OCI-LY7 (cell line): ENCODE measurements around the gene HMCN1. TPM values are rescaled to one million over a fixed set of nuclear protein-coding genes. Genes with fewer than 3 reads are reported as not detected.

Experiments
- BruUV-seq: library from RNA; stranded (reverse); fragments of 400-500 nt; replicated peaks from 2 replicates; lab custom pipeline; 2021; lab: Mats Ljungman, UMichigan
- CTCF ChIA-PET: fragments of 300-600 bp; sonication (Branson Sonifier 250); formaldehyde crosslinking; loops from one replicate; lab custom pipeline; 2022; ENCODE audit warnings: antibody characterized with exemption; ENCODE audit not compliant: unreplicated experiment; lab: Charles Lee
- POLR2A ChIA-PET: fragments of 300-600 bp; sonication (Branson Sonifier 250); formaldehyde crosslinking; loops from one replicate; lab custom pipeline; 2022; ENCODE audit warnings: antibody characterized with exemption; lab: Charles Lee
- DNase-seq: peaks from one replicate; pipeline ENCODE4 v3.0.0-alpha.2; 2015; ENCODE audit warnings: low spot score
- H2AFZ ChIP-seq: fragments of 200-600 bp; sonication (generic), shearing (Covaris generic); 2 replicates; pipeline ENCODE4 v1.6.1; 2014; ENCODE audit warnings: mild to moderate bottlenecking, antibody characterized with exemption, low read length, moderate library complexity
- H3K27ac ChIP-seq: fragments of 200-600 bp; sonication (generic); 2 replicates; pipeline ENCODE4 v1.5.1; 2014; ENCODE audit warnings: mixed run types, low read depth, mild to moderate bottlenecking, moderate library complexity, low read length, inconsistent platforms; ENCODE audit not compliant: poor library complexity, severe bottlenecking
- H3K36me3 ChIP-seq: fragments of 200-600 bp; sonication (generic); 2 replicates; pipeline ENCODE4 v1.6.1; 2014; ENCODE audit warnings: mild to moderate bottlenecking, antibody characterized with exemption, low read length, moderate library complexity, mixed read lengths; ENCODE audit not compliant: insufficient read depth
- H3K4me1 ChIP-seq: fragments of 200-600 bp; sonication (generic); 2 replicates; pipeline ENCODE4 v1.5.1; 2014; ENCODE audit warnings: mild to moderate bottlenecking, low read length; ENCODE audit not compliant: insufficient read depth, poor library complexity, severe bottlenecking
- H3K4me2 ChIP-seq: fragments of 200-600 bp; sonication (generic); 2 replicates; pipeline ENCODE4 v1.6.1; 2014; ENCODE audit warnings: mild to moderate bottlenecking, low read length
- H3K4me3 ChIP-seq: fragments of 200-600 bp; sonication (generic); 2 replicates; pipeline ENCODE4 v1.5.1; 2014; ENCODE audit warnings: mild to moderate bottlenecking, low read depth, low read length; ENCODE audit not compliant: poor library complexity, severe bottlenecking
- H3K79me2 ChIP-seq: fragments of 200-600 bp; sonication (generic); 2 replicates; pipeline ENCODE4 v1.6.1; 2016; ENCODE audit warnings: low read depth, mild to moderate bottlenecking, low read length, moderate library complexity, mixed read lengths; ENCODE audit not compliant: insufficient read depth
- H3K9me2 ChIP-seq: fragments of 200-600 bp; sonication (generic); 2 replicates; pipeline ENCODE4 v1.6.1; 2016; ENCODE audit warnings: mild to moderate bottlenecking, low read length, mixed read lengths; ENCODE audit not compliant: insufficient read depth
- H3K9me3 ChIP-seq: fragments of 200-600 bp; sonication (generic); 2 replicates; pipeline ENCODE4 v1.6.1; 2014; ENCODE audit warnings: mild to moderate bottlenecking, mixed run types, low read length, mixed read lengths
- H4K20me1 ChIP-seq: fragments of 200-600 bp; sonication (generic); 2 replicates; pipeline ENCODE4 v1.6.1; 2014; ENCODE audit warnings: mild to moderate bottlenecking, antibody characterized with exemption, low read length, moderate library complexity, mixed read lengths; ENCODE audit not compliant: insufficient read depth
- EZH2phosphoT487 ChIP-seq: fragments of 200-600 bp; sonication (generic); IDR thresholded peaks from 2 replicates; pipeline ENCODE4 v1.6.1; 2018; ENCODE audit warnings: low read depth, borderline replicate concordance, mild to moderate bottlenecking, mixed run types, antibody characterized with exemption, low read length, moderate library complexity, mixed read lengths
- intact Hi-C: fragments of 100-400 bp; cut with micrococcal nuclease; formaldehyde crosslinking; loops from one replicate; pipeline ENCODE4 v1.10.0; 2022; ENCODE audit not compliant: unreplicated experiment
- total RNA-seq, 2 experiments: library from RNA; depleted of rRNA in 1 of 2; stranded (reverse); fragments of >200 nt in 1 of 2; shearing (Covaris generic) in 1 of 2; gene quantifications; 2 replicates each; pipeline ENCODE4 v1.2.3, GENCODE V29; 2014 to 2022
- TF ChIP-seq, protein P1 (sequence below): fragments of 200-600 bp; sonication (generic); conservative IDR thresholded peaks from 2 replicates; pipeline ENCODE4 v1.5.1; 2014; ENCODE audit warnings: mild to moderate bottlenecking, antibody characterized with exemption, low read length, moderate library complexity, mixed read lengths

Gene HMCN1
- total RNA-seq, 2 experiments from 2014 or later = 0.02 TPM; not detected in 1

DNA sequence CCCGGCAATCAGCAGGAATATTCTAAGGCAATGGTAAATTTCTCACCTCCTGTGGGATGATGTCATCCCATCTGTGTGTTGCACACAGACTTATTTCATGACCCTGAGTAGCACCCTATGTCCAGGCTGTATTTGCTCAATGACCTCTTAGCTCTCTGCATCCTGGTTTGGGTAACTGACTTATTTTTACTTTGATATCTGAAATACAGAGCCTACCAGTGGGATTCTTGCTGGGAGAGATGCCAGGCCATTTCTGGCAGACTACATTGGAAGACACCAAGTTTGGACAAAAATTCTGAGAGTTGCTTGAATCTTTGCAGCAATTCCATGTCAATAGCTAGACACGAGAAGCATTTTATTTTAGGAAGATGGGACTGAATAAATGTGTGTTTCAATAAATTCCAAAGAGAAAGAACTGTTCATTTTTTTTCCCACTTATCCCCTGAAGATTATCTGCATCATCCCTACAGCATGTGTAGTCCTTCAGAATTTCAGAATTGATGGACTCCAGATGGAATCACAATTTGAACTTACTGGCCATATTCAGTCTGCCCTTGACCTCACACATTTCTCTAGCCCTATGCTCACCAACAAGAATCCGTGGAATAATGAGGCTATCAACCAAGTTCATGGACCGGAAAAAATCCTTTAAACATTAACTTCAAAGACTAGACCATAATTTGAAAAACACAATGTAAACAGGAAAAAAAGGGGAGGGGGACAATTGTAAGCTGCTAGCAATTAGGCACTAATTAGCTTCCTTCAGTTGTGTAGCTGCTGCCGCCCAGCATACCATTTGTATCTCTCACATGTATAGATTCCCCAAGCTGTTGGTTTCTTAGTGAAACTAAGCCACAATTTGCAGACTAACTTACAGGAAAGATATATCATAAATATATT is 226.5 kb downstream of the HMCN1 start:
- intact Hi-C loops = no loop called here
- no peaks in the 10 kb centered on the region for H4K20me1 ChIP-seq
- TF ChIP-seq, protein P1, sequence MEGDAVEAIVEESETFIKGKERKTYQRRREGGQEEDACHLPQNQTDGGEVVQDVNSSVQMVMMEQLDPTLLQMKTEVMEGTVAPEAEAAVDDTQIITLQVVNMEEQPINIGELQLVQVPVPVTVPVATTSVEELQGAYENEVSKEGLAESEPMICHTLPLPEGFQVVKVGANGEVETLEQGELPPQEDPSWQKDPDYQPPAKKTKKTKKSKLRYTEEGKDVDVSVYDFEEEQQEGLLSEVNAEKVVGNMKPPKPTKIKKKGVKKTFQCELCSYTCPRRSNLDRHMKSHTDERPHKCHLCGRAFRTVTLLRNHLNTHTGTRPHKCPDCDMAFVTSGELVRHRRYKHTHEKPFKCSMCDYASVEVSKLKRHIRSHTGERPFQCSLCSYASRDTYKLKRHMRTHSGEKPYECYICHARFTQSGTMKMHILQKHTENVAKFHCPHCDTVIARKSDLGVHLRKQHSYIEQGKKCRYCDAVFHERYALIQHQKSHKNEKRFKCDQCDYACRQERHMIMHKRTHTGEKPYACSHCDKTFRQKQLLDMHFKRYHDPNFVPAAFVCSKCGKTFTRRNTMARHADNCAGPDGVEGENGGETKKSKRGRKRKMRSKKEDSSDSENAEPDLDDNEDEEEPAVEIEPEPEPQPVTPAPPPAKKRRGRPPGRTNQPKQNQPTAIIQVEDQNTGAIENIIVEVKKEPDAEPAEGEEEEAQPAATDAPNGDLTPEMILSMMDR = no peak
- no peak for TF ChIP-seq EZH2phosphoT487
- BruUV-seq = no TSS peak
- no peaks in the 10 kb centered on the region for H3K4me1 ChIP-seq
- no peak for DNase-seq
- H3K36me3 ChIP-seq = no peaks in the 10 kb centered on the region
- ChIA-PET POLR2A (no interaction called here), CTCF (no interaction called here)
- H3K27ac ChIP-seq = no peak overlapping the region
- no peak overlapping the region for H3K4me2 ChIP-seq
- H3K9me3 ChIP-seq = no peaks in the 10 kb centered on the region
- no peaks in the 10 kb centered on the region for H3K79me2 ChIP-seq
- H3K4me3 ChIP-seq = no peak overlapping the region
- H2AFZ ChIP-seq = no peak overlapping the region
- H3K9me2 ChIP-seq = no peaks in the 10 kb centered on the region

DNA sequence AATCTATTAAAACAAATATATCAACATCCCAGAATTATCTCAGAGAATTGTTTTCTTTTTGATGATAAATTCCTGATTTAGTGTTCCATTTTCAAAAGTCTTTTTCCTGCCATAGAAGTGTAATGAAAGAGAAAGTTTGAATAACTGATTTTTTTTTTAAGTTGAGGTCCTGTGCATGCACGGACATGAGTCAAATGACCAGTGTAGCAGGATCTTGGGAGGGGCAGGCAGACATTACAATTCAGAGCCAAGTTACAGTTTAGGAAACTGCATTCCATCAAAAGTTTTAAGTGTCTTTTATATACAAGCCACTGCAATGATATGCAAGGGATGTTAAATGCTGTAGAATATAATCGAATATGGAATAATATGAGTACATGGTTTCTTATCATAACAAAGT is 227.5 kb downstream of the HMCN1 start:
- POLR2A ChIA-PET = no interaction called here
- Histone ChIP-seq H3K4me2 (no peak overlapping the region), H2AFZ (no peak overlapping the region), H3K4me3 (no peak overlapping the region), H3K4me1 (no peaks in the 10 kb centered on the region), H3K9me3 (no peaks in the 10 kb centered on the region), H4K20me1 (no peaks in the 10 kb centered on the region), H3K79me2 (no peaks in the 10 kb centered on the region), H3K36me3 (no peaks in the 10 kb centered on the region), H3K9me2 (no peaks in the 10 kb centered on the region), H3K27ac (no peak overlapping the region)
- no peak for TF ChIP-seq EZH2phosphoT487
- TF ChIP-seq, protein P1 = no peak
- no peak for DNase-seq
- BruUV-seq = no TSS peak
- CTCF ChIA-PET = no interaction called here
- intact Hi-C loops = no loop called here

DNA sequence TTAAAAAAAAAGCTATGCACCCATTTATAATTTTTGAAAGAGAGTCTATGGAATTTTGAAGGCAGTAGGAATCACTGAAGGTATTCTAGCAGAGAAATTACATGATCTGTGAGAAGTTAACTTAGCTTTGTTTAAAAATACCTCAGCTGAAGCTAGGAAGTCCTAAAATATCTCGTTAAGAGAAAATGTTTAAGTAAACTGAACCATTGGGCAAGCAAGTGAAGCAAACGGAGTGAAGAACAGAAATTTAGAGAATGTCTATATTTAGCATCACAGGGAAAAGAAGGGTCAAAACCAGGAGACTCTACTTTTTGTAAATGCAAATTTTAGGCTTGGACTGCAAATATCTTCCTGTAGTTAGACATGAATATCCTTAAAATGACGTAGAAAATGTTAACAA is 230.8 kb downstream of the HMCN1 start:
- H3K9me2 ChIP-seq = no peaks in the 10 kb centered on the region
- intact Hi-C loops = no loop called here
- POLR2A ChIA-PET = no interaction called here
- no peak overlapping the region for H3K4me2 ChIP-seq
- DNase-seq = no peak
- H4K20me1 ChIP-seq = no peaks in the 10 kb centered on the region
- H3K36me3 ChIP-seq = no peaks in the 10 kb centered on the region
- H3K79me2 ChIP-seq = no peaks in the 10 kb centered on the region
- H3K4me3 ChIP-seq = no peak overlapping the region
- CTCF ChIA-PET = no interaction called here
- H3K4me1 ChIP-seq = no peaks in the 10 kb centered on the region
- H3K9me3 ChIP-seq = no peaks in the 10 kb centered on the region
- no peak for TF ChIP-seq EZH2phosphoT487
- TF ChIP-seq, protein P1 = no peak
- H3K27ac ChIP-seq = no peak overlapping the region
- H2AFZ ChIP-seq = no peak overlapping the region
- no TSS peak for BruUV-seq
